ENCODE results near the gene TNFRSF19.

The TNFRSF19 gene

DNA sequence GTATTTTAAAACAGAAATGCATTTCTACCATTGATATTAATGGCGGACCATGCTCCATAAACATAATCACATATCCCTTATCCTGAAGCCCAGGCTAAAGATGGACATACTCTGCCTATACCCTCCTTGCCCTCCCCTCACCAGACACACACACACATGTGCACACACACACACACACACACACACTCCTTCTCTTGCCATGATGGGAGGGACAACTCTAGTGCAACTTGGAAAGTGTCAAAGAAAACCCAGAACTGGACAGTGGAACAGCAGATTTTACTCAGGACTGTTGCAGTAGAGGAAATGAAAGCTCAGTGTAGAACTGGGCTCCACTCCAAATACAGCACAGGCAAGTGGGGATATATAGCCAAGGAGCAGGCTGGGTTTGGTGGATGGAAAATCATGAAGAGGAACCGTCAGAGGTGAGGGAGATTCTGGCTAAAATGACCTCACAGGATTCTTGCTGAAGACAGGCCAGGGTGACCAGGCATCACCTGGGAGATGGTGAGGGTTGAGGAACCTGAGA is 40.8 kb downstream of the TNFRSF19 start:
- DNase-seq (ENCODE audit: extremely low read depth, low read depth), result no peak
- TF ChIP-seq, protein P1, sequence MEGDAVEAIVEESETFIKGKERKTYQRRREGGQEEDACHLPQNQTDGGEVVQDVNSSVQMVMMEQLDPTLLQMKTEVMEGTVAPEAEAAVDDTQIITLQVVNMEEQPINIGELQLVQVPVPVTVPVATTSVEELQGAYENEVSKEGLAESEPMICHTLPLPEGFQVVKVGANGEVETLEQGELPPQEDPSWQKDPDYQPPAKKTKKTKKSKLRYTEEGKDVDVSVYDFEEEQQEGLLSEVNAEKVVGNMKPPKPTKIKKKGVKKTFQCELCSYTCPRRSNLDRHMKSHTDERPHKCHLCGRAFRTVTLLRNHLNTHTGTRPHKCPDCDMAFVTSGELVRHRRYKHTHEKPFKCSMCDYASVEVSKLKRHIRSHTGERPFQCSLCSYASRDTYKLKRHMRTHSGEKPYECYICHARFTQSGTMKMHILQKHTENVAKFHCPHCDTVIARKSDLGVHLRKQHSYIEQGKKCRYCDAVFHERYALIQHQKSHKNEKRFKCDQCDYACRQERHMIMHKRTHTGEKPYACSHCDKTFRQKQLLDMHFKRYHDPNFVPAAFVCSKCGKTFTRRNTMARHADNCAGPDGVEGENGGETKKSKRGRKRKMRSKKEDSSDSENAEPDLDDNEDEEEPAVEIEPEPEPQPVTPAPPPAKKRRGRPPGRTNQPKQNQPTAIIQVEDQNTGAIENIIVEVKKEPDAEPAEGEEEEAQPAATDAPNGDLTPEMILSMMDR (IDR thresholded peaks at IDR 0.05; ENCODE audit: low read depth, low read length, missing control alignments), result no peak
- no peak overlapping the region for H3K4me3 ChIP-seq (replicated peaks; ENCODE audit: low read depth, low read length)

DNA sequence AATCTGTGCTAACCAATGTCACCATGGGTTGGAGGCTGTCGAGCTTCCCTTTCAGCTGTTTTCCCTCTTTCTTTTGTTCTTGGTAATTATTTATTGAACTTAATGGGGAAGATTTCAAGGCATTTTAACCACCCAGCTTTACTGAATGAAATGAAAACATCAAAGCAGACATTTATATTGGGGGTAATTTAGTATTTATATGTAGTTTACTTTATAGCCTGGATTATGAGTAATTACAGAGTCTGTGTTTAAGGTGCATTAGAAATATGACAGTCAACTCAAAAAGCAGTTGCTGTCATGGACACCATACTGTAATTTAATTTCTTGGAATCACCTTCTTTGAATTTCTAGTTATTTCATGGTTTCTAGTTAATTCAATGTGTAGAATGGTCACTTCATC is 42.0 kb downstream of the TNFRSF19 start:
- no peak for DNase-seq (ENCODE audit: extremely low read depth, low read depth)
- TF ChIP-seq, protein P1 (IDR thresholded peaks at IDR 0.05; ENCODE audit: low read depth, low read length, missing control alignments), result no peak
- no peak overlapping the region for H3K4me3 ChIP-seq (replicated peaks; ENCODE audit: low read depth, low read length)

DNA sequence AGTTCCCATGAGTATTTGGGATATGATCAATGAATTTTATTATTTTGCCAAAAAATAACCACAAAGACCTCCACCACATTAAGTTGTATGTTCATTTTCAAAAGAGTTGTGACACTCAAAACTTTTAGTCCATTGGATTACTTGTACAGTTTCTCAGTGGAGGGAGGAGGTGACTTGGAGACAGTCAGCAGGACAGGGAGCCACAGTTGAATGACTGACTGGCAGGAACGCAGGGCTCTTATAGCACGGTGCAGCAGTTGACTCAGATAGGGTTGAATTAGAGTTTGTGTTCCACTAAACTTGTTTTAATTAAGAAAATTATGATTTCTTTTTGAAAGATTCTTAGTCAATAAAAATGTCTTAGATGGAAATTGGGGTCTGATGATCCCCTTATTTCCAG is 42.5 kb downstream of the TNFRSF19 start:
- DNase-seq (ENCODE audit: extremely low read depth, low read depth), result no peak
- H3K4me3 ChIP-seq (replicated peaks; ENCODE audit: low read depth, low read length), result no peak overlapping the region
- TF ChIP-seq, protein P1 (IDR thresholded peaks at IDR 0.05; ENCODE audit: low read depth, low read length, missing control alignments), result no peak

DNA sequence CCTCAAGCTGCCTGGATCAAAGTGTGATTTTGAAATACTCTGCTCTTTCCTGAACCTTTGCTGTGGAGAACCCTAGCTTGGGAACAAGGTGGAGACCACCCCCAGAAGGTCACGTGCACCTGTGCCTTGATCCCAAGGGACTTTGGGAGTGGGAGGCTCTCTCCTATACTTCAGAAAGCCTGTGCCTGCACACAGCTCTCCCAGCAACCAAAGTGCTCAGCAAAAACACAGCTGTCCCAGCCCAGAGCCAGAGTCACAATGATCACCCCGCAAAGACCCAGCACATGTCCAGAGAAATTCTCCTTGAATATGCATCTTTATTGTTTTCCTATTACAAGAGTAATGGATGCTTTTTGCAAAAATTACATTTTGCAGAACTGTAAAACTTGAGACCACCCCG is 43.4 kb downstream of the TNFRSF19 start:
- TF ChIP-seq, protein P1 (IDR thresholded peaks at IDR 0.05; ENCODE audit: low read depth, low read length, missing control alignments), result no peak
- no peak overlapping the region for H3K4me3 ChIP-seq (replicated peaks; ENCODE audit: low read depth, low read length)
- no peak for DNase-seq (ENCODE audit: extremely low read depth, low read depth)

DNA sequence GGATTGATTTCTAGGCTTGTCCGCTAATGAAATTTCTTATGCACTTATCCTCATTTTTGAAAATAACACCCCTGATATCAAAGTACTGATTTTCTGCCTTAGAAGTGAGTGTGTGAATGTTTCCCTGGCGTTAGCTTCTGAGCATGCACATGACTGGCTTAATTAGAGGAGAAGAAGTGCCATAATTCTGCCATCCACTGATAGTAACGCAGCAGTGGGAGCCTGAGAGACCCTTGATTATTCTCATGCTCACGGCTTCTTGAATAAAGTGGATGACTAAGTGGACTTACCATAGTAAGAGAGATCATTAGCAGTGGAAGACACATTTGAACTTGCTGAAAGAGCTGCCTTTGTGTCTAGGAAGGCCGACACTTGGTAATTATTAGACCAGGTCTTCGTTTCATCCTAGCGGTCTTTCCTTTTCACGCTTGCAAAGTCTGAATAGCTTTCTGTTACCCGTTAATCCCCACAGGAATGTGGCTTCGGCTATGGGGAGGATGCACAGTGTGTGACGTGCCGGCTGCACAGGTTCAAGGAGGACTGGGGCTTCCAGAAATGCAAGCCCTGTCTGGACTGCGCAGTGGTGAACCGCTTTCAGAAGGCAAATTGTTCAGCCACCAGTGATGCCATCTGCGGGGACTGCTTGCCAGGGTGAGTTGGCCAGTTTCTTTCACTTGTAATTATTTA is 45.3 kb downstream of the TNFRSF19 start:
- no peak for DNase-seq (ENCODE audit: extremely low read depth, low read depth)

DNA sequence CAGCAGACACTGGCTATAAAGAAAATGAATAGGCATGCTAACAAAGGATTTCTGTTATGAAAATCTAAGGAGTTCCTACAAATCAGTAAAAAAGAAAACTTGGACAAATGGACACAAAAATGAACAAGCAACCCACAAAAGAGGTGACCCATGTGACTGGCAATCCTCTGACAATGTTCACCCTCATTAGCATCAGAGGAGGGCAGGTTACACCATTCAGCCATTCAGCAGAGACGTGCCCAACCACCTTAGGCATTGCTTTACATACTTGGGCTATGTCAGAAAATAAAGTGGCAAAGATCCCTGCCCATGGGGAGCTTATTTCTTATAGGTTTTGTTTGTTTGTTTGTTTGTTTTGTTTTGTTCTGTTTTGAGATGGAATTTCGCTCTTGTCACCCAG is 46.0 kb downstream of the TNFRSF19 start:
- no peak for DNase-seq (ENCODE audit: extremely low read depth, low read depth)
- no peak overlapping the region for H3K4me3 ChIP-seq (replicated peaks; ENCODE audit: low read depth, low read length)
- TF ChIP-seq, protein P1 (IDR thresholded peaks at IDR 0.05; ENCODE audit: low read depth, low read length, missing control alignments), result no peak

More for the DNA sequence above, 45.3 kb downstream of the TNFRSF19 start:
- H3K4me3 ChIP-seq (replicated peaks; ENCODE audit: low read depth, low read length), result no peak overlapping the region
- TF ChIP-seq, protein P1 (IDR thresholded peaks at IDR 0.05; ENCODE audit: low read depth, low read length, missing control alignments), result no peak
